HG02870 (cell line): ENCODE data around the gene SLC22A7.
"Not testable (repeated sequence)": the region's sequence is repeated elsewhere in the genome, so short reads cannot be mapped to it uniquely, and the experiment has no call there.

ENCODE experiments used
- ATAC-seq: cut with Tn5 transposase; IDR thresholded peaks from one replicate; pipeline ENCODE4 v1.9.1; 2021; ENCODE audit warnings: mild to moderate bottlenecking, moderate library complexity; ENCODE audit not compliant: unreplicated experiment

The SLC22A7 gene

GRCh38 chr6:43299338-43300293 is 1.6 kb downstream of the SLC22A7 start:
- ATAC-seq: no peak

- ATAC-seq: no peak
These were observed 3.2 kb downstream of the SLC22A7 start for GRCh38 chr6:43301081-43301870.

- ATAC-seq: no peak
These were observed 4.1 kb downstream of the SLC22A7 start for GRCh38 chr6:43302126-43302525.

GRCh38 chr6:43303006-43303405 is 4.9 kb downstream of the SLC22A7 start:
- ATAC-seq: not testable (repeated sequence)

- ATAC-seq: no peak
These were observed 5.8 kb downstream of the SLC22A7 start for GRCh38 chr6:43303751-43304331.

GRCh38 chr6:43304361-43304760 is 6.3 kb downstream of the SLC22A7 start:
- no peak for ATAC-seq

GRCh38 chr6:43304882-43305281 is 6.8 kb downstream of the SLC22A7 start:
- ATAC-seq: no peak

- ATAC-seq: no peak
These were observed 8.0 kb downstream of the SLC22A7 start for GRCh38 chr6:43306086-43306485.

GRCh38 chr6:43307451-43308100 is 9.5 kb downstream of the SLC22A7 start:
- no peak for ATAC-seq

- peak; percentile 42 for ATAC-seq
These were observed 10.3 kb downstream of the SLC22A7 start, which contains the start of gene CRIP3 for GRCh38 chr6:43308101-43308989. Gene CRIP3, minus strand, starts transcription at chr6:43308826. Its CDS starts 34 bp downstream, at chr6:43308792.

- no peak for ATAC-seq
These were observed 11.0 kb downstream of the SLC22A7 start for GRCh38 chr6:43308990-43309477.

GRCh38 chr6:43310134-43310533 is 12.1 kb downstream of the SLC22A7 start:
- ATAC-seq: no peak

GRCh38 chr6:43310624-43311023 is 12.6 kb downstream of the SLC22A7 start:
- no peak for ATAC-seq

GRCh38 chr6:43311666-43312065 is 13.6 kb downstream of the SLC22A7 start:
- ATAC-seq: no peak

GRCh38 chr6:43313813-43314212 is 15.8 kb downstream of the SLC22A7 start:
- ATAC-seq: no peak

GRCh38 chr6:43318011-43318410 is 20.0 kb downstream of the SLC22A7 start:
- ATAC-seq: no peak

- no peak for ATAC-seq
These were observed 27.8 kb downstream of the SLC22A7 start for GRCh38 chr6:43325876-43326275.

GRCh38 chr6:43328528-43328927 is 30.5 kb downstream of the SLC22A7 start:
- ATAC-seq: no peak

GRCh38 chr6:43331470-43331869 is 33.4 kb downstream of the SLC22A7 start:
- ATAC-seq: no peak

- no peak for ATAC-seq
These were observed 33.8 kb downstream of the SLC22A7 start for GRCh38 chr6:43331891-43332290.
